ENCODE measurements around the gene XYLT1. TPM values are rescaled to one million over a fixed set of nuclear protein-coding genes. Genes with fewer than 3 reads are reported as not detected.
A peak's percentile ranks its signal among the peaks of the same experiment; 100 is the strongest.

XYLT1 gene
- total RNA-seq, 1 donor from 2014 or later, result 0.45 TPM

- no peak for DNase-seq (ENCODE audit: low spot score)
- no peak for ATAC-seq
Measured at GRCh38 chr16:17215306-17215705, 255.5 kb downstream of the XYLT1 start.

DNA sequence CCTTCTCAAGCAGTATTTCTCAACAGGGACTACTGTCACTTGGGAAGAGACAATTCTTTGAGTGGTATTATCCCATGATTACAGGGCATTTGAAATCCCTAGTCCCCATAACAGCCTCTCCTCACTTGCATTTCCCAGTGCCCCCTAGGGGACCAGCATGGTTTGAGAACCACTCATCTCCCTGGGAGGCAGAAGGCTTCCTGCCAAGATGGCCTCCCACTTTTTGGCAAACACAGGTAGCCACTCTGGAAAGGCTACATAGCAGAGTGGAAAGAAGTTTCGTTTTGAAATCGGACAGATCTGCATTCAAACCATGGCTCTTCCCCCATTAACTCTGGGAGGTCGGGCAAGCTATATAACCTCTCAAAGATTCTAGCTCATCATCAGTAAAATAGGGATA, 256.8 kb downstream of the XYLT1 start:
- ATAC-seq (no peak), DNase-seq (ENCODE audit: low spot score) (no peak)

DNA sequence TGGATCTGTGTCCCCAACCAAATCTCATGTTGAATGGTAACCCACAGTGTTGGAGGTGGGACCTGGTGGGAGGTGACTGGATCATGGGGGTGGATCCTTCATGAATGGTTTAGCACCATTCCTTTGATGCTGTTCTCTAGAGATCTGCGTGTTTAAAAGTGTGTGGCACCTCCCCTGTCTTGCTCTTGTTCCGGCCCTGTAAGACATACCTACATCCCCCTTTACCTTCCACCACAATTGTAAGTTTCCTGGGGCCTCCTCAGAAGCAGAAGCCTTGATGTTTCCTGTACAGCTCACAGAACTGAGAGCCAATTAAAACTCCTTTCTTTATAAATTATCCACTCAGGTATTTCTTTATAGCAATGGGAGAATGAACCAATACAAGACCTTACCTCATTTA, 257.7 kb downstream of the XYLT1 start:
- ATAC-seq, result no peak
- DNase-seq (ENCODE audit: low spot score), result no peak

GRCh38 chr16:17212606-17213005, 258.2 kb downstream of the XYLT1 start:
- ATAC-seq, result no peak
- no peak for DNase-seq (ENCODE audit: low spot score)

DNA sequence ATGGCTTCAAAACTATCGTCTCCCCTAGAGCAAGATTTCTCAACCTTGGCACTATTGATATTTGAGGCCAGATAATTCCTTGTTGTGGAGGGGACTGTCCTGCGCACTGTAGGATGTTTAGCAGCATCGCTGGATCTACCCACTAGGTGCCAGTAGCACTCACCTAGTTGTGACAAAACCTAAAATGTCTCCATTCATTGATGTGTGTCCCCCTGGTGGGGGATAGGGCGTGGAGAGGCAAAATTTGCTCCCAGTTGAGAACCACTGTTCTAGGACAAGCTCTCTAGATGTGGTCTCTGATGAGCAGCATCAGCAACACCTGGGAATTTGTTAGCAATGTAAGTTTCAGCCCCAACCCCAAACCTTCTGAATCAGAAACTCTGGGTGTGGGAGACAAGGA, 259.0 kb downstream of the XYLT1 start:
- ATAC-seq, result no peak
- no peak for DNase-seq (ENCODE audit: low spot score)

DNA sequence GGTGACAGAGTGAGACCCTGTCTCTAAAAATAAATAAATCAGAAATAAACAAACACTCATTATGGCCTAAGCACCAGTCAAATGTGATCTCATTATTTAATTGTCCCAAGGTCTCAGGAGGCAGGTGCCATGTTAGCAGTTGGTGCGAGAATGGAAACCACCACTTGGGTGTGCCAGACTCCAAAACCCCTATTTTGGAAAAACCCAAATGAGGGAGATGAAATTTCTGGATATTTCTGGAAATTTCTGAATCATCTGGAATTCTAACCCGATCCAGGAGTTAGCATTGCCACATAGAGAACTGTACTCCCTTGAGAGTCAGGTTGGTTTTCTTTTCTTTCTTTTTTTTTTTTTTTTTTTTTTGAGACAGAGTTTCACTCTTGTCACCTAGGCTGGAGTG, 264.0 kb downstream of the XYLT1 start:
- DNase-seq (ENCODE audit: low spot score), result no peak
- no peak for ATAC-seq

GRCh38 chr16:17205279-17206211, 265.2 kb downstream of the XYLT1 start:
- DNase-seq (ENCODE audit: low spot score) (no peak), ATAC-seq (no peak)

DNA sequence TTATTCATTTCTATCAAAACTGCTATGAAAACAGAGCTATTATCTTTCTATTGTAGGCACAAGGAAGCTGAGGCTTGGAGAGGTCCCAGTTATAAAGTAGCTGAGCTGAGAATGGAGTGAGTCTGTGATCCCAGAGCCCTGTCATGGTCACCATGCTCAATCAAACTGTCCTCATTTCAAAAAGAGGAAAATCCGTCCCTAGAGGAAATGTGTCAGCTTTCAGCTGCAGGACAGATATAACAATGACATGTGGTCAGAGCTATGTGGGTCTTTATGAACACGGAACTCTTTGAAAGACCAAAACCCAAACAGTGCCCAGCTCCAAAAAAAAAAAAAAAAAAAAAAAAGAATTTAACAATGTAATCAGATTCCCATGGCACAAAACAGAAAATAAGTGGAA, 266.1 kb downstream of the XYLT1 start:
- DNase-seq (ENCODE audit: low spot score) (no peak), ATAC-seq (no peak)

DNA sequence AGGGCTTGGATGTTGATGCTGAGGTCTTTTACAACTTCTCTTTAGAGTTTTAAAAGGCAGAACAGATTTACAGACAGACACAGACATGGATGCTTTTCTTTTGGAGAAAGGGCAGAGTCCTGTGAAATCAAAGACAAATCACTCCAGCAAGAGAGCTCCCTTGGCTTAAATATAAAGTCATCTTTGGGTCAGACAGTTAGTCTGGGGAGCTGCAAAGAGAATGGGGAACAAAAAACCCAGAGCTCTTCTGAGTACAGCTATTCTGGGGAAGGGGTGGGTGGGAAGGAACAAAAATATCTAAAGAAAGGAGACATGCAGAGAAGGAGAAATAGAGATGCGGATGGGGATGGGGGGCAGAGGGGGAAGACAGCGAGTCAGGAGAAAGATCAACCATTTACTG, 266.6 kb downstream of the XYLT1 start:
- no peak for DNase-seq (ENCODE audit: low spot score)
- no peak for ATAC-seq

- DNase-seq (ENCODE audit: low spot score) (no peak), ATAC-seq (no peak)
Measured at GRCh38 chr16:17203424-17203823, 267.3 kb downstream of the XYLT1 start.

GRCh38 chr16:17199135-17199534, 271.6 kb downstream of the XYLT1 start:
- no peak for DNase-seq (ENCODE audit: low spot score)
- ATAC-seq, result no peak

DNA sequence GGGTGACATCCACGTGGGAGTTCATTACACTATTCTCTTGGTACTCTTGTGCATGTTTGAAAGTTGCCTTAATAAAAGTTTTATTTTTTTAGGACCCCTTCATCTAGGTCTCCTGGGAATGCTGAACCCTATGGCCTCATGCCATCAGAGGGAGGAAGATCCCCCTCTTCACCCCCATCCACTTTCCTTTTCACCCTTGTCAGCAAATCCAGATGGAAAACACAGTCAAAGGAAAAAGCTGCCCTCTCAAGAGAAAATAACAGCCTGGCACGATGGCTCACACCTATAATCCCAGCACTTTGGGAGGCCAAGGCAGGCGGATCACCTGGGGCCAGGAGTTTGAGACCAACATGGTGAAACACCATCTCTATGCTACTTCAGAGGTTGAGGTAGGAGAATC, 274.2 kb downstream of the XYLT1 start:
- DNase-seq (ENCODE audit: low spot score), result no peak
- ATAC-seq, result no peak

GRCh38 chr16:17194190-17194780, 276.5 kb downstream of the XYLT1 start:
- DNase-seq (ENCODE audit: low spot score) (no peak), ATAC-seq (no peak)

- DNase-seq (ENCODE audit: low spot score) (no peak), ATAC-seq (no peak)
Measured at GRCh38 chr16:17193566-17194100, 277.1 kb downstream of the XYLT1 start.

GRCh38 chr16:17184026-17184425, 286.7 kb downstream of the XYLT1 start:
- ATAC-seq, result no peak
- no peak for DNase-seq (ENCODE audit: low spot score)

GRCh38 chr16:17177959-17178905, 292.5 kb downstream of the XYLT1 start:
- no peak for DNase-seq (ENCODE audit: low spot score)
- ATAC-seq, result no peak

DNA sequence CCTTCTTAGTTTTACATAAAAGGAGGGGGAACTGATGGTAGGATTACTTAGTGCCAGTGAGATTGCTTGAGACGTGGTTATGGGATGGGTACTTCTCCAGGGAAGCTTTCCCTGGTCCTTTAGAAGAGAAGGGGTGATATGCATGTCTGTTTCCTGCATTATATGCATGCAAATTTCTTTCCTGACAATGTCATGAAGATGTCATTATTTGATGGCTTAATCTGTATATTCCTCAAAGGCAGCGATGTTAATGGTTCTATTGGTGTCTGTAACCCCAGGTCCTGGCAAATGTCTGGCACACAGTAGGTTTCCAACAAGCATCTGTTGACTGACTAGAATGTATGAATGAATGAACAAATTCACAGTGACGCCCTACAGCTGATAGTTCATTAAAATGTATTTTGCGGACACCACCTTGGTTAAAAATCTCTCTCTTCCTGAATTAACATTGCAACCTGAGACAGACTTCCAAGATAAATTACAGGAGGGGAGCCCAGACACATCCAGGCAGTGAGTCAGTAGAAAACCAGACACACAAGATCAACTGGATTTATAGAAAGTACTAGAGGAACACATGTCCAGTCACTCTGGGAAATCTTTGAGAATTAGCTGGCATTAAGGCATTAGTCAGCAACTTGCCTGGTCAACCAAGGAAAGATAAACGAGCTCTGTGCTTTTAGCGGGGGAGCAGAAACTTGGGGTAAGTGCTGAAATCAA, 293.4 kb downstream of the XYLT1 start:
- no peak for DNase-seq (ENCODE audit: low spot score)
- no peak for ATAC-seq

- DNase-seq (ENCODE audit: low spot score) (no peak), ATAC-seq (no peak)
Measured at GRCh38 chr16:17176199-17176598, 294.6 kb downstream of the XYLT1 start.

GRCh38 chr16:17173281-17173680, 297.5 kb downstream of the XYLT1 start:
- DNase-seq (ENCODE audit: low spot score) (peak; percentile 89), ATAC-seq (peak; percentile 69)

Measured in left lobe of liver (tissue), 2 donors.